CD14-positive monocyte (primary cell): ENCODE data around the gene CNTNAP2. TPM values are rescaled to one million over a fixed set of nuclear protein-coding genes. Genes with fewer than 3 reads are reported as not detected.

Experiments
- DNase-seq, 3 donors: peaks; one replicate each; pipeline ENCODE4 v3.0.0-alpha.2; 2011 to 2022
- H2AFZ ChIP-seq: 2 replicates; pipeline ENCODE4 v1.6.0; 2012; ENCODE audit warnings: mild to moderate bottlenecking, low read depth, low read length, inconsistent platforms; ENCODE audit not compliant: insufficient read depth, poor library complexity, severe bottlenecking
- H3K27ac ChIP-seq, 2 donors: 1 replicate in 1 of 2; 2 replicates in 1 of 2; pipeline ENCODE4 v1.5.1; 2012 to 2013; ENCODE audit warnings: low read length in 2 of 2, control low read depth in 1 of 2, inconsistent platforms in 1 of 2, low read depth in 1 of 2, mild to moderate bottlenecking in 1 of 2
- H3K27me3 ChIP-seq, 2 donors: one replicate each; pipeline versions ENCODE4 v1.6.0 to v1.6.1; 2011 to 2013; ENCODE audit warnings: low read length in 2 of 2; ENCODE audit not compliant: control insufficient read depth in 2 of 2, insufficient read depth in 2 of 2
- H3K36me3 ChIP-seq, 2 donors: replicated peaks in 1 of 2; 1 replicate in 1 of 2; 2 replicates in 1 of 2; pipeline versions ENCODE4 v1.5.1 to v1.6.1; 2012 to 2013; ENCODE audit warnings: low read length in 2 of 2, control low read depth in 1 of 2, inconsistent platforms in 1 of 2, mild to moderate bottlenecking in 1 of 2; ENCODE audit not compliant: insufficient read depth in 2 of 2, control insufficient read depth in 1 of 2
- H3K4me1 ChIP-seq, 2 donors: 1 replicate in 1 of 2; 2 replicates in 1 of 2; pipeline versions ENCODE4 v1.5.1 to v1.6.1; 2012 to 2013; ENCODE audit warnings: low read length in 2 of 2, control low read depth in 1 of 2, inconsistent platforms in 1 of 2, mild to moderate bottlenecking in 1 of 2, moderate library complexity in 1 of 2; ENCODE audit not compliant: insufficient read depth in 2 of 2, control insufficient read depth in 1 of 2
- H3K4me2 ChIP-seq: replicated peaks from 2 replicates; pipeline ENCODE3; 2012; ENCODE audit warnings: low read length, moderate library complexity, mild to moderate bottlenecking; ENCODE audit not compliant: poor library complexity, severe bottlenecking; ENCODE audit errors: extremely low read depth
- H3K4me3 ChIP-seq, 3 experiments: fragments of 200-600 bp in 1 of 3; sonication (generic) in 1 of 3; replicated peaks in 1 of 3; 1 replicate in 2 of 3; 2 replicates in 1 of 3; pipeline ENCODE4 v1.5.1; 2011 to 2013; ENCODE audit warnings: low read length in 3 of 3, mild to moderate bottlenecking in 3 of 3, control low read depth in 2 of 3, low read depth in 2 of 3, inconsistent platforms in 1 of 3, moderate library complexity in 1 of 3
- H3K79me2 ChIP-seq: 2 replicates; pipeline ENCODE4 v1.6.0; 2012; ENCODE audit warnings: mild to moderate bottlenecking, control low read depth, inconsistent platforms, low read length, moderate library complexity; ENCODE audit not compliant: insufficient read depth
- H3K9ac ChIP-seq: 2 replicates; pipeline ENCODE4 v1.6.0; 2017; ENCODE audit warnings: low read length, mild to moderate bottlenecking; ENCODE audit not compliant: insufficient read depth, poor library complexity, severe bottlenecking
- H3K9me3 ChIP-seq, 2 donors: replicated peaks in 1 of 2; 1 replicate in 1 of 2; 2 replicates in 1 of 2; pipeline versions ENCODE4 v1.5.1 to v1.6.1; 2012 to 2013; ENCODE audit warnings: low read length in 2 of 2, control low read depth in 1 of 2; ENCODE audit not compliant: control insufficient read depth in 1 of 2, insufficient read depth in 1 of 2
- H4K20me1 ChIP-seq: 2 replicates; pipeline ENCODE4 v1.6.0; 2012; ENCODE audit warnings: mild to moderate bottlenecking, low read length, control low read depth, moderate library complexity; ENCODE audit not compliant: insufficient read depth
- H3K27ac Mint-ChIP-seq, 7 donors: one replicate each; pipeline ENCODE4 v1.8.0; 2020; ENCODE audit warnings: mild to moderate bottlenecking in 7 of 7, mixed read lengths in 7 of 7, moderate library complexity in 6 of 7, inconsistent platforms in 2 of 7
- H3K27me3 Mint-ChIP-seq, 3 donors: one replicate each; pipeline ENCODE4 v1.8.0; 2021 to 2022; ENCODE audit warnings: low read depth in 3 of 3, mild to moderate bottlenecking in 3 of 3, mixed read lengths in 3 of 3, moderate library complexity in 3 of 3, inconsistent platforms in 1 of 3
- H3K36me3 Mint-ChIP-seq, 2 donors: one replicate each; pipeline ENCODE4 v1.8.0; 2020; ENCODE audit warnings: mixed read lengths in 2 of 2, inconsistent platforms in 1 of 2, mild to moderate bottlenecking in 1 of 2
- H3K4me1 Mint-ChIP-seq: one replicate; pipeline ENCODE4 v1.8.0; 2020; ENCODE audit warnings: mild to moderate bottlenecking, mixed read lengths
- H3K4me3 Mint-ChIP-seq, 2 donors: one replicate each; pipeline ENCODE4 v1.8.0; 2020; ENCODE audit warnings: mild to moderate bottlenecking in 2 of 2, mixed read lengths in 2 of 2, moderate library complexity in 1 of 2
- H3K9me3 Mint-ChIP-seq, 7 donors: one replicate each; pipeline ENCODE4 v1.8.0; 2020 to 2022; ENCODE audit warnings: mixed read lengths in 7 of 7, mild to moderate bottlenecking in 6 of 7, moderate library complexity in 6 of 7, inconsistent platforms in 2 of 7
- CTCF ChIP-seq: fragments of 200-600 bp; IDR thresholded peaks from one replicate; pipeline ENCODE4 v1.8.0; 2022; ENCODE audit warnings: antibody characterized with exemption, mild to moderate bottlenecking
- WGBS: methylation state at CpG from one replicate; pipeline ENCODE4 v1.1.5; 2013; ENCODE audit warnings: missing lambda C conversion rate; ENCODE audit not compliant: insufficient coverage; 5-methylcytosine and 5-hydroxymethylcytosine counted together
- intact Hi-C, 2 donors: fragments of 100-400 bp; cut with micrococcal nuclease; formaldehyde crosslinking; loops; one replicate each; pipeline versions ENCODE4 v1.15.0 to v1.15.1; 2023
- polyA plus RNA-seq, 3 donors: library from polyadenylated mRNA; depleted of rRNA in 1 of 3; unstranded in 2 of 3; stranded (reverse) in 1 of 3; fragments of 300-500 nt in 2 of 3; fragments of >200 nt in 1 of 3; fragmentation: Illumina TruSeq in 2 of 3; gene quantifications; 1 replicate in 2 of 3; 2 replicates in 1 of 3; pipeline ENCODE4 v1.2.3, GENCODE V29; 2012 to 2021

CNTNAP2 gene
- polyA plus RNA-seq, 3 donors = 0.01 TPM; not detected in 2

GRCh38 chr7:147857152-147858140, 1740.8 kb downstream of the CNTNAP2 start:
- Histone ChIP-seq H3K9ac (no peak overlapping the region), H3K4me1 (no peaks in the 10 kb centered on the region), H3K27ac (no peak overlapping the region), H3K4me2 (no peak overlapping the region), H4K20me1 (no peaks in the 10 kb centered on the region), H3K9me3 (peaks cover 0 to 4% of the 10 kb centered on the region in 2 donors), H3K36me3 (no peaks in the 10 kb centered on the region), H3K27me3 (no peaks in the 10 kb centered on the region), H3K79me2 (no peaks in the 10 kb centered on the region), H2AFZ (no peak overlapping the region), H3K4me3 (no peak overlapping the region)
- Mint-ChIP-seq H3K4me3 (no peak overlapping the region), H3K36me3 (no peaks in the 10 kb centered on the region), H3K9me3 (peaks cover 0 to 12% (median 5%) of the 10 kb centered on the region in 7 donors), H3K27me3 (no peaks in the 10 kb centered on the region), H3K27ac (no peak overlapping the region), H3K4me1 (no peaks in the 10 kb centered on the region)
- no peak for DNase-seq
- WGBS = no CpG with 5 or more reads among the region's 8 CpGs
- intact Hi-C loops = no loop called here
- TF ChIP-seq CTCF = no peak

GRCh38 chr7:147858421-147858820, 1741.8 kb downstream of the CNTNAP2 start:
- Histone ChIP-seq H3K27me3 (no peaks in the 10 kb centered on the region), H3K36me3 (no peaks in the 10 kb centered on the region), H3K9ac (no peak overlapping the region), H3K9me3 (peaks cover 0 to 4% of the 10 kb centered on the region in 2 donors), H3K27ac (no peak overlapping the region), H2AFZ (no peak overlapping the region), H3K4me2 (no peak overlapping the region), H3K4me3 (no peak overlapping the region), H3K79me2 (no peaks in the 10 kb centered on the region), H3K4me1 (no peaks in the 10 kb centered on the region), H4K20me1 (no peaks in the 10 kb centered on the region)
- 100% methylated on average over 1 of the region's 3 CpGs for WGBS
- H3K36me3 Mint-ChIP-seq = no peaks in the 10 kb centered on the region
- H3K9me3 Mint-ChIP-seq = peaks cover 0 to 16% (median 8%) of the 10 kb centered on the region in 7 donors
- H3K27me3 Mint-ChIP-seq = no peaks in the 10 kb centered on the region
- no peak for DNase-seq
- no peak overlapping the region for H3K4me3 Mint-ChIP-seq
- no peak overlapping the region for H3K27ac Mint-ChIP-seq
- intact Hi-C loops = no loop called here
- TF ChIP-seq CTCF = no peak
- H3K4me1 Mint-ChIP-seq = no peaks in the 10 kb centered on the region
